Hepatocyte (in vitro differentiated cells): ENCODE data around the gene ADAMTSL1. TPM values are rescaled to one million over a fixed set of nuclear protein-coding genes. Genes with fewer than 3 reads are reported as not detected.

Source experiments
- DNase-seq: peaks from one replicate; pipeline ENCODE4 v3.0.0-alpha.2; 2016; ENCODE audit warnings: low spot score
- H2AFZ ChIP-seq: fragments of 200-600 bp; sonication (generic); 2 replicates; pipeline ENCODE4 v1.6.0; 2016; ENCODE audit warnings: antibody characterized with exemption, mild to moderate bottlenecking
- H3K27ac ChIP-seq: fragments of 200-600 bp; sonication (generic); 2 replicates; pipeline ENCODE4 v1.5.1; 2016; ENCODE audit warnings: mild to moderate bottlenecking
- H3K27me3 ChIP-seq: fragments of 200-600 bp; sonication (generic); 2 replicates; pipeline ENCODE4 v1.6.1; 2016
- H3K36me3 ChIP-seq: fragments of 200-600 bp; sonication (generic); replicated peaks from 2 replicates; pipeline ENCODE4 v1.5.1; 2016; ENCODE audit warnings: low read depth; ENCODE audit not compliant: insufficient read depth
- H3K4me1 ChIP-seq: fragments of 200-600 bp; sonication (generic); 2 replicates; pipeline ENCODE4 v1.5.1; 2016; ENCODE audit warnings: mild to moderate bottlenecking, moderate library complexity; ENCODE audit not compliant: insufficient read depth
- H3K4me2 ChIP-seq: fragments of 200-600 bp; sonication (generic); 2 replicates; pipeline ENCODE4 v1.6.0; 2016
- H3K4me3 ChIP-seq: fragments of 200-600 bp; sonication (generic); 2 replicates; pipeline ENCODE4 v1.5.1; 2016; ENCODE audit warnings: mild to moderate bottlenecking
- H3K79me2 ChIP-seq: fragments of 200-600 bp; sonication (generic); 2 replicates; pipeline ENCODE4 v1.6.0; 2017; ENCODE audit warnings: mild to moderate bottlenecking
- H3K9me2 ChIP-seq: fragments of 200-600 bp; sonication (generic); replicated peaks from 2 replicates; pipeline ENCODE4 v1.6.0; 2017; ENCODE audit warnings: mild to moderate bottlenecking; ENCODE audit not compliant: insufficient read depth
- H3K9me3 ChIP-seq: fragments of 200-600 bp; sonication (generic); 2 replicates; pipeline ENCODE4 v1.5.1; 2016; ENCODE audit warnings: low read depth, mild to moderate bottlenecking
- H4K20me1 ChIP-seq: fragments of 200-600 bp; sonication (generic); 2 replicates; pipeline ENCODE4 v1.6.0; 2016; ENCODE audit warnings: mild to moderate bottlenecking; ENCODE audit not compliant: insufficient read depth, poor library complexity, severe bottlenecking
- EZH2 ChIP-seq: fragments of 200-600 bp; sonication (generic); IDR thresholded peaks from 2 replicates; pipeline ENCODE4 v1.6.1; 2016; ENCODE audit warnings: antibody characterized with exemption, mild to moderate bottlenecking, borderline replicate concordance
- EZH2phosphoT487 ChIP-seq: fragments of 200-600 bp; sonication (generic); IDR thresholded peaks from one replicate; pipeline ENCODE4 v1.6.1; 2018; ENCODE audit warnings: antibody characterized with exemption, mild to moderate bottlenecking, low read depth, moderate library complexity; ENCODE audit not compliant: unreplicated experiment, severe bottlenecking
- WGBS: methylation state at CpG from one replicate; pipeline ENCODE4 v1.1.6; 2016; ENCODE audit warnings: low lambda C conversion rate; ENCODE audit errors: missing lambda C conversion rate; 5-methylcytosine and 5-hydroxymethylcytosine counted together
- polyA plus RNA-seq: library from polyadenylated mRNA; unstranded; fragments of >200 nt; fragmentation: Nextera tagmentation; extraction: Ambion mirVana; gene quantifications from 2 replicates; pipeline ENCODE4 v1.2.1, GENCODE V29; 2016
- total RNA-seq: library from RNA; depleted of rRNA; stranded (reverse); fragments of >200 nt; gene quantifications from 2 replicates; pipeline ENCODE4 v1.2.3, GENCODE V29; 2014
- TF ChIP-seq, protein P1 (sequence below): fragments of 200-600 bp; sonication (generic); IDR thresholded peaks from 2 replicates; pipeline ENCODE4 v1.5.1; 2016; ENCODE audit warnings: antibody characterized with exemption, mild to moderate bottlenecking; ENCODE audit not compliant: poor library complexity

The ADAMTSL1 gene
- total and polyA plus RNA-seq, 2 experiments from 2014 or later, result 7.2 to 24.0 TPM

DNA sequence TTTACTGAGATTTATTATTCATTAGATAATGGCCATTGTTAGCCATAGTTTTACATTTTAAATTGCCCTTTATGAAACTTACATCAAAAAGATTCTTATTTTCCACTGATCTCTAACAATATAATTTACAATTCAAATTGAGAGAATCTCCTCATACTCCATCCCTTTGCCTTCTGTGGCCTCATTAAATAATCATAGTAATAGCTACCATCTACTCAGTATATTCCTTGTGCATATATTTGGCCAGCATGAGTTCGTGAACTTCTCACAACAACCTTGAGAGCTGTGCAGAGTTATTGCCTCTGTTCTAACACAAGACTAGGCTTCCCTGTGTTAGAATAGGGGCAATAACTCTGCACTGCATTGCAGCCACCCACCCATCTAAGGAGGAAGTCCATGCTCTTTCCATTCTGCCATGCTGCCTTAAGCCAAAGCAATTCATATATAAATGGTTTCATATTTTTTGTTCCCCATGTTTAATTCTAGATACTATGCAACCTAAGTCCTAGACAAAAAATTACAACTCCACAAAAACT, 99.1 kb downstream of the ADAMTSL1 start:
- H3K9me2 ChIP-seq, result no peaks in the 10 kb centered on the region
- H3K27ac ChIP-seq, result no peak overlapping the region
- no peaks in the 10 kb centered on the region for H3K4me1 ChIP-seq
- H3K9me3 ChIP-seq, result no peaks in the 10 kb centered on the region
- no peaks in the 10 kb centered on the region for H4K20me1 ChIP-seq
- H3K4me3 ChIP-seq, result no peak overlapping the region
- no peaks in the 10 kb centered on the region for H3K36me3 ChIP-seq
- TF ChIP-seq EZH2phosphoT487, result no peak
- TF ChIP-seq, protein P1, sequence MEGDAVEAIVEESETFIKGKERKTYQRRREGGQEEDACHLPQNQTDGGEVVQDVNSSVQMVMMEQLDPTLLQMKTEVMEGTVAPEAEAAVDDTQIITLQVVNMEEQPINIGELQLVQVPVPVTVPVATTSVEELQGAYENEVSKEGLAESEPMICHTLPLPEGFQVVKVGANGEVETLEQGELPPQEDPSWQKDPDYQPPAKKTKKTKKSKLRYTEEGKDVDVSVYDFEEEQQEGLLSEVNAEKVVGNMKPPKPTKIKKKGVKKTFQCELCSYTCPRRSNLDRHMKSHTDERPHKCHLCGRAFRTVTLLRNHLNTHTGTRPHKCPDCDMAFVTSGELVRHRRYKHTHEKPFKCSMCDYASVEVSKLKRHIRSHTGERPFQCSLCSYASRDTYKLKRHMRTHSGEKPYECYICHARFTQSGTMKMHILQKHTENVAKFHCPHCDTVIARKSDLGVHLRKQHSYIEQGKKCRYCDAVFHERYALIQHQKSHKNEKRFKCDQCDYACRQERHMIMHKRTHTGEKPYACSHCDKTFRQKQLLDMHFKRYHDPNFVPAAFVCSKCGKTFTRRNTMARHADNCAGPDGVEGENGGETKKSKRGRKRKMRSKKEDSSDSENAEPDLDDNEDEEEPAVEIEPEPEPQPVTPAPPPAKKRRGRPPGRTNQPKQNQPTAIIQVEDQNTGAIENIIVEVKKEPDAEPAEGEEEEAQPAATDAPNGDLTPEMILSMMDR, result no peak
- no peak for TF ChIP-seq EZH2
- no peak overlapping the region for H2AFZ ChIP-seq
- DNase-seq, result no peak
- H3K4me2 ChIP-seq, result no peak overlapping the region
- H3K27me3 ChIP-seq, result no peaks in the 10 kb centered on the region
- 86% methylated on average over 1 of the region's 1 CpG for WGBS
- no peaks in the 10 kb centered on the region for H3K79me2 ChIP-seq

DNA sequence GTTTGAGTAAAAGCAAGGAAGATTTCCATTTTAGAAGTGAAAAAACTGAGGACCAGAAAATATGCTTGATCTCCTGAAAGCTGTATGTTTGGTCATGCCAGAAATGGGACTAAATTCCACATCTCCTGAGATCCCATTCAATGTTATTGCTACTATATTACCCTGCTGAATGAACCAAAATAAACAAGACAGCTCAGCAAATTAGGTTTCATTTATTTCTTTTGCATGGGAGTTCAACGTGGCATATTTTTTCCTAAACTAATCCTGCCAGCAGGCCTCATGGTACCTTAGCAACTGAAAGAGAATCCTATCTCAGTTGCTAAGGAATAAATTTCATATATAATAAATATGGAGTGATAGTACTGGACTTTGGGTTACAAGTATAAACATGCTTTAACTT, 101.7 kb downstream of the ADAMTSL1 start:
- Histone ChIP-seq H3K9me2 (no peaks in the 10 kb centered on the region), H3K79me2 (no peaks in the 10 kb centered on the region), H2AFZ (no peak overlapping the region), H3K4me2 (no peak overlapping the region), H3K4me3 (no peak overlapping the region), H3K9me3 (no peaks in the 10 kb centered on the region), H3K27ac (no peak overlapping the region), H3K4me1 (no peaks in the 10 kb centered on the region), H3K36me3 (no peaks in the 10 kb centered on the region), H3K27me3 (no peaks in the 10 kb centered on the region), H4K20me1 (no peaks in the 10 kb centered on the region)
- DNase-seq, result no peak
- TF ChIP-seq, protein P1, result no peak
- TF ChIP-seq EZH2phosphoT487 (no peak), EZH2 (no peak)
- WGBS, result 50% methylated on average over 1 of the region's 1 CpG

DNA sequence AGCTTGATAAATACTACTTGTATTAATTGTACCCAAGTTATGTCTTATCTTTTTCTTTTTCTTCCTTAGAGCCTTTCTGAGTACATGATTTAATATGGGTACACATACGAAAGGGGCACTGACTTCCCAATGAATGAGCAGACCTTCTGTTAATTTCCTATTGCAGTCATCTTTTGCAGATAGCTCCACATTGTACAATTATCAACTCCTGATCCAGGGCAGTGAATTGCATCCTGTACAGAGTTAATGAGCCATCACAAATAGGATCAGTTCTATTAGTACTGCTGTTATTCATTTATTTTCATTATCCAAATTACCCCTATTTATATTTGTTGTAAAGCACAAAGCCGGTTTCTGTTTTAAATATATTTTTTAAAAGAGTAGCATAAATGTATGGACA, 105.6 kb downstream of the ADAMTSL1 start:
- Histone ChIP-seq H3K79me2 (no peaks in the 10 kb centered on the region), H3K27me3 (no peaks in the 10 kb centered on the region), H3K4me3 (no peak overlapping the region), H3K4me1 (no peaks in the 10 kb centered on the region), H4K20me1 (no peaks in the 10 kb centered on the region), H3K4me2 (no peak overlapping the region), H2AFZ (no peak overlapping the region), H3K27ac (no peak overlapping the region), H3K36me3 (no peaks in the 10 kb centered on the region), H3K9me3 (no peaks in the 10 kb centered on the region), H3K9me2 (no peaks in the 10 kb centered on the region)
- TF ChIP-seq, protein P1, result no peak
- TF ChIP-seq EZH2phosphoT487 (no peak), EZH2 (no peak)
- DNase-seq, result no peak
- 81% methylated on average over 2 of the region's 2 CpGs for WGBS
